Activated T-cell treated with anti-CD3 and anti-CD28 coated beads, Interleukin-2, amount 50 U/mL, for 4 hours (primary cell): ENCODE results near the gene EHD1. TPM values are rescaled to one million over a fixed set of nuclear protein-coding genes. Genes with fewer than 3 reads are reported as not detected.

Experiments used
- ATAC-seq, 2 donors: fragments of 200-7000 bp; cut with Tn5 transposase; one replicate each; pipeline ENCODE4 v1.10.0; 2021
- DNase-seq: peaks from one replicate; pipeline ENCODE4 v3.0.0-alpha.2; 2020
- H3K27me3 Mint-ChIP-seq: one replicate; pipeline ENCODE4 v1.8.0; 2021; ENCODE audit warnings: low read depth, mixed read lengths
- H3K36me3 Mint-ChIP-seq: one replicate; pipeline ENCODE4 v1.8.0; 2022; ENCODE audit warnings: mixed read lengths; ENCODE audit not compliant: insufficient read depth
- H3K4me1 Mint-ChIP-seq: one replicate; pipeline ENCODE4 v1.8.0; 2021; ENCODE audit warnings: low read depth, mixed read lengths
- H3K4me3 Mint-ChIP-seq: one replicate; pipeline ENCODE4 v1.8.0; 2021; ENCODE audit warnings: mild to moderate bottlenecking, moderate library complexity, mixed read lengths
- H3K9me3 Mint-ChIP-seq: one replicate; pipeline ENCODE4 v1.8.0; 2021; ENCODE audit warnings: mixed read lengths
- total RNA-seq, 3 donors: library from RNA; stranded (reverse); gene quantifications; one replicate each; pipeline ENCODE4 v1.2.1, GENCODE V29; 2021

Gene EHD1
- total RNA-seq, 3 donors from 2014 or later = 86.3 to 121 (median 108) TPM

DNA sequence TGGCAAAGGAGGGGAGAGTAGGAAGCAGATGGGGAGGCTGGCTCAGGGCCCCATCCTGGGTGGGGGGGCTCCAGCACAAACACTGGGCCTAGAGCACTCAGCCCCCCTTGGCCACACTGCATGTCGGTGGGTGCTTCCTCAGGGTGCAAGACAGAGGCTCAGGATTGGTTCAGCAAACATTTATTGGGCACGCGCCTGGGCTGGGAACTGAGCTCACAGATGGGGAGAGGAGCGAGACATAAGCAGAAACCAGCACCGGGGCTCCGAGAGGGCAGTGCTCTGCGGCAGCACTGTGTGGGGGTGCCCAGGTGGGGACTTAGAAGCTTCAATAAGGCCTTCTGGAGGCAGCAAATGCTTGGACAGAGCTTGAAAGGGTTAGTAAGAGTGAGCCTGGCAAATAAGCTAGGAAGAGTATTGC is 12.1 kb upstream of the EHD1 start:
- no peaks in the 10 kb centered on the region for H3K9me3 Mint-ChIP-seq
- H3K4me3 Mint-ChIP-seq = no peak overlapping the region
- no peaks in the 10 kb centered on the region for H3K36me3 Mint-ChIP-seq
- H3K4me1 Mint-ChIP-seq = peaks cover 18% of the 10 kb centered on the region
- H3K27me3 Mint-ChIP-seq = no peaks in the 10 kb centered on the region
- DNase-seq (no peak), ATAC-seq (no peak)

DNA sequence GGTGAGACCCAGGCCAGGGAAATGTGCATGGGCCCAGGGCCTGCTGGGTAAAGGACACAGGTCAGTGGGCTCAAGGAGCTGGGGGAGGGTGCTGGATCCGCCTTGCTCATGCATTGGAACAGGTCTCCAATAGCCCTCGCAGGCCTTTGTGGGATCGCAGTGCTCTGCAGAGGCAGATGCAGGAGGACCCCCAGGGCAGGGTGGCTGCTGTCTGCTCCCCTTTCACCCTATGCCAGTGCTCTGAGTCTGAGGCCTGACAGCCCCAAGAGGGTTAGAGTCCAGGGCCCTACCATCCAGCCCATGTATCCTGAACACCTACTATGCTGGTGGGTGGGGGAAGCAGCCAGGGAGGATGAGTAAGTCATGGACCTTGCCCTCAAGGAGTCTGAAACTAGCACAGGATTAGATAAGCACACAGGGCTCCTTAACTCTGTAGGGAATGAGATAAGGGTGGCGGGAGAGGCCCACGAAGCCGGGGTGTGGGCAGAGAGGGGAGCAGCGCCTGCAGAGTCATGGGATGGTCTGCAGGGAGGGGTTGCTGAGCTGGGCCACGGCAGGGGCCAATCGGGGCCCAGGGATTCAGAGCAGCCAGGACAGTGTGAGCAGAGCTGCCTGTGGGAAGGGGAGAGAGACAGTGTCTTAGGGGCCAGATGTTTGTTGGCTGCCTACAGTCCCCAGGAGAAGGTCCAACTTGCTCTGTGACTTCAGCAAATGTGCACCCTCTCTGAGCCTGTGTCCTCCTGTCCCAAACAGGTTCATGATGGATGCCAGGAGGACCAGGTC is 10.5 kb upstream of the EHD1 start:
- ATAC-seq = no peak
- no peaks in the 10 kb centered on the region for H3K27me3 Mint-ChIP-seq
- no peak for DNase-seq
- H3K36me3 Mint-ChIP-seq = no peaks in the 10 kb centered on the region
- H3K4me3 Mint-ChIP-seq = no peak overlapping the region
- no peaks in the 10 kb centered on the region for H3K9me3 Mint-ChIP-seq
- peaks cover 28% of the 10 kb centered on the region for H3K4me1 Mint-ChIP-seq

DNA sequence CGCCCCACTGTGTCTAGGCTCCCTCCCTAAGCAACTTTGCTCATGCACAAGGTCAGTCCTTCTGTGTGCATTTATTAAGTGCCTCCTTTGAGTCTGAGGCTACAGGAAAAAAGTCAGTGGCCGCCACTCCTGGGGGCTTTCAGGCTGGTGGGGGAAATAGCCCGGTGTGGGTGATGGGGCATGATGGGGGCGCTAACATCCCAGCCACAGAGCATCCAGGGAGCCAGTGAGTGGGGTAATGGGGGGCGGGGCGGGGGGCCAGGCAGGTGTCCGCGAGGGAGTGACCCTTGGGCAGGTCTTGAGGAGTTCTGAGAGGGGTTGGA is 9.9 kb upstream of the EHD1 start:
- ATAC-seq = no peak

DNA sequence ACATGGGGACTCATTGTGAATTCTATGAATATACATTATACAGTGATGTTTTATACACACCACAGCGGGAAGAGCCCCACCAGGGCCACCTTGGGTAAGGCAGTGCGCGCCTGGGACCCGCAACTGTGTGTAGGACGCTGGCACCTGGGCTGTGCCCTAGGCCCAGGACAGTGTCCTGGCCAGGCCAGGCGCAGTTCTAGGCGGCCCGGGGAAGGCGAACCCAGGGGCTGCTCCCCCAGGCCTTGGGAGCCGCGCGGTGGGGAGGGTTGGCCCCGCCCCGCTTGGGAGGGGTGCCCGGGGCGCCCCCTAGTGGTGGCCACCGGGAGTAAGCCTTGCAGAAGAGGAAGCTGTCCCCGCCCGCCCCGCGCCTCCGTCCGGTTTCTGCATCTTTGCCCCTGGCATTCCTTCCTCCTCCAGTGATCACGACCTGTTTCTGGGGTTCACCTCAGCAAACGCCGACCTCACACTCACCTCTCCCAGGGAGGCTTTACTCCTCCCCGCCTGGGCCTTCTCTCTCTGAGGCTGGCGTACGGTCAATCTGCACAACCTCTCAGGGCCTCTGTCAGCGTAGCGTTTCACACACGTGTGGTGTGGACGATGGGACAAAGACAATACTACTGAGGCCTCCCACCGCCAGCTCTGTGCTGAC is 9.5 kb upstream of the EHD1 start:
- no peaks in the 10 kb centered on the region for H3K36me3 Mint-ChIP-seq
- H3K9me3 Mint-ChIP-seq = no peaks in the 10 kb centered on the region
- peak overlapping the region; percentile 64 for H3K4me3 Mint-ChIP-seq
- H3K4me1 Mint-ChIP-seq = peaks cover 28% of the 10 kb centered on the region
- DNase-seq (peak; percentile 86), ATAC-seq (peak; percentile 89)
- H3K27me3 Mint-ChIP-seq = no peaks in the 10 kb centered on the region

More for the DNA sequence above, 9.9 kb upstream of the EHD1 start:
- no peaks in the 10 kb centered on the region for H3K9me3 Mint-ChIP-seq
- H3K36me3 Mint-ChIP-seq = no peaks in the 10 kb centered on the region
- no peaks in the 10 kb centered on the region for H3K27me3 Mint-ChIP-seq
- peaks cover 28% of the 10 kb centered on the region for H3K4me1 Mint-ChIP-seq
- no peak for DNase-seq
- peak overlapping the region; percentile 64 for H3K4me3 Mint-ChIP-seq

DNA sequence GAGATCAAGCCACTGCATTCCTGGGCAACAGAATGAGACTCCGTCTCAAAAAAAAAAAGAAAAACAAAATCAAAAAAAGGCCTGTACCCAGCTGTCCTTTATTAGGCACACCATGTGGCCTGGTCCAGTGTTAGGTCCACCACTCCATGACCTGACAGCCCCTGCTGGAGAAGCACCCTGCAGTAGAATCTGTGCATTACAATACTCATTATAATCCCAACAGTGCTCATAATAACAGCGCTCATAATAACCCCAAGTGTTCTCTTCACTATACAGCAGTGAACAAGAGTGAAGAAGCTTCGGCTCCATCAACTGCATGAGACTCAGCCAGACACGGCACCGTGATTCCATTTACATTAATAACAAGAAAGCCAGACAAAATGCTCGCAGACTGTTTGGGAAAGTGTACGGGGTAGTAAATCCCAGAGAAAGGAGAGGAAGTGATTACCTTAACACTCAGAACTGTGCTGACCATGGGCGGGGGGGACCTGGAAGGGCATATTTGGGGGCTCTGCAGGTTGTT is 8.9 kb upstream of the EHD1 start:
- H3K9me3 Mint-ChIP-seq = no peaks in the 10 kb centered on the region
- no peak for DNase-seq
- ATAC-seq = no peak
- H3K4me1 Mint-ChIP-seq = peaks cover 28% of the 10 kb centered on the region
- H3K36me3 Mint-ChIP-seq = no peaks in the 10 kb centered on the region
- H3K4me3 Mint-ChIP-seq = no peak overlapping the region
- H3K27me3 Mint-ChIP-seq = no peaks in the 10 kb centered on the region

DNA sequence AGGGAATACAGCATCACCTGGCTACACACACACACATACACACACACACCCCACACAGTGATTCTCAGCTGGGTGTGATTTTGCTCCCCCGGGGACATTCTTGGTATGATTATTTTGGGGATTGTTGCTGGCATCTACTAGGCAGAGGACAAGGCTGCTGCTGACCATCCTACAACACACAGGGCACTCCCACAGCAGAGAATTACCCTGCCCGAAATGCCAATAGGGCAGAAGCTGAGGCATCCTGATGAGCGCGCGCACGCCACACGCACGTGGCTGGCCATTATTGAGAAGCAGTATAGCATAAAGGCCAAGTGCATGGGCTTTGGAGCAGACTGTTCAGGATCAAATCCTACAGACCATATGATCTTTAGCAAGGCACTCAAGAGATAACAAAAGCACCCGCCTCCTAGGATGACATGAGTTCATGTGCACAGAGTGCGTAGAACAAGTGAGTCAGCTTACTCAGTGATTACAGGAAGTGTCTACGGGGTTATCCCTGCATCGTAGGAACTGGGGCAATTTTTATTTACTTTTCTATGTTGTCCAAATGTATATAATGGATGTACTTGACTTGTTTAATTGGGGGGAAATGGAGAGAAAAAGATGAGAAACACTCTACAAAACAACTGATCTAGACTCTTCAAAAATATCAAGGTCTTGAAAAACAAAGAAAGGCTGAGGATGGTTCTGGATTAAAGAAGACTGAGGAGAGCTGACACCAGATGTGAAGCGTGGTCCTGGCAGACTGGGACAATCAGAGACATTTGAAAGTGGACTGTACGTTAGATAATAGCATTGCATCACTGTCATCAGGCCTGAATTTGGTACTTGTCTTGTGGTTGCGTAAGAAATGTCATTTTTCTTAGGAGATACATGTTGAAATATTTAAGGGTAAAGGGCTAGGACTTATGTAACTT is 7.2 kb upstream of the EHD1 start:
- ATAC-seq (peak; percentile 78 to 82), DNase-seq (no peak)
- Mint-ChIP-seq H3K4me1 (peaks cover 36% of the 10 kb centered on the region), H3K36me3 (no peaks in the 10 kb centered on the region), H3K9me3 (no peaks in the 10 kb centered on the region), H3K27me3 (no peaks in the 10 kb centered on the region), H3K4me3 (peak overlapping the region; percentile 14)

DNA sequence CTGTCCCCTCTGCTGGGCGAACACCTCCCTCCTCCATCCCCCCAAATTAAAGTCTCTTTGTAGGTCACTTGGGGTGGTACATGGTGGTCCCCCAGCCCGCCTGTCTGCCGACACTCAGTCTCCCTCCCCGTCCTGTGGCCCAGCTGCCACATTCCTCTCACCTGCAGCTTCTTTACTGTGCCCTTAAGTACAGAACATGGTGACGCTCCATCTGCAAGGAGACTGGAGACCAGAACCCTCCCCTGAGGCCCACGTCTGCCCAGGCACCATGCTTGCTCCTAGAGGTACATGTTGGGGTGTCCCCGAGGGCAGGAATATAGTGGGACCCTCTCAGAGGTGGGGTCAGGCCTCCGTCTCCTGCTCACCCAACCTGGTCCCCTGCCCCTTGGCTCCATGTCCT is 5.6 kb upstream of the EHD1 start:
- Mint-ChIP-seq H3K9me3 (no peaks in the 10 kb centered on the region), H3K4me1 (peaks cover 52% of the 10 kb centered on the region), H3K36me3 (no peaks in the 10 kb centered on the region), H3K27me3 (no peaks in the 10 kb centered on the region), H3K4me3 (no peak overlapping the region)
- ATAC-seq (no peak), DNase-seq (no peak)

DNA sequence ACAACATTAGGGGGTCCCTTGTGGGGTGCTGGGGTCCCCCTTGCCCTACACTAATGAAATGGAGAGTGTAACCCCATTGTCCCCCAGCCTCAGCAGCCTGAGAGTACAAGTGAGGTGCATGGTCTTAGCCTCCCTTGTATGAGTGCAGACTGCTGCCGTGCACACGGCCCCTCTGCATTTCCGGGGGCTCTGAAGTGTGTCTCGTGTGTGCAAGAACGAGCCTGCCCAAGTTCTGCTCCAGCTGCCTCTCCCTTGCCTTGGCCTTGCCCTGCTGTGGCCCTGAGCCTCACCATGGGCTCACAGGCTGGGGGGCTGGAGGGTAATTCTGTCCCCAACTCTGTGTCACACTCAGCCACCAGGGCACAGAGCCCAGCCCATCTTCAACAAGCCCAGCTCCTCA is 5.2 kb upstream of the EHD1 start:
- DNase-seq = no peak
- ATAC-seq = no peak
- no peaks in the 10 kb centered on the region for H3K36me3 Mint-ChIP-seq
- no peak overlapping the region for H3K4me3 Mint-ChIP-seq
- no peaks in the 10 kb centered on the region for H3K27me3 Mint-ChIP-seq
- peaks cover 55% of the 10 kb centered on the region for H3K4me1 Mint-ChIP-seq
- no peaks in the 10 kb centered on the region for H3K9me3 Mint-ChIP-seq

DNA sequence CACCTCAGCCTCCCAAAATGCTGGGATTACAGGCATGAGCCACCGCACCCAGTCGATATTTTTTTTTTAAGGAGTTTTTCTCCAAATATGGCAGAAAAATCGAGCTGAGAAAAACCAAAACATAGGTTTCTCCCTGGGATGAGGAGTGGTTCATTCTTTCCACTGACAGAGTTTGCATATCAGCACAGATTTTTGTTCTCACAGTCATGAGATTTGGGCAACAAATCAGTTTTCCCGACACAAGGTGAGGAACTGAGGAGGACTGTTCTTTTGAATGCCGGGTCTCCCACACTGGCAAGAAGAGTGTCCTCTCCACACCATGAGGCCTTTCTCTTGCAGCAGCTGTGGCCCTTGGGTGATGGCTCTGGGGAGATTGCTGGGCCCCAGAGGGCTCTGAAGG is 3.8 kb upstream of the EHD1 start:
- no peaks in the 10 kb centered on the region for H3K9me3 Mint-ChIP-seq
- ATAC-seq = no peak
- H3K4me3 Mint-ChIP-seq = no peak overlapping the region
- H3K4me1 Mint-ChIP-seq = peaks cover 47% of the 10 kb centered on the region
- DNase-seq = no peak
- H3K27me3 Mint-ChIP-seq = no peaks in the 10 kb centered on the region
- no peaks in the 10 kb centered on the region for H3K36me3 Mint-ChIP-seq

DNA sequence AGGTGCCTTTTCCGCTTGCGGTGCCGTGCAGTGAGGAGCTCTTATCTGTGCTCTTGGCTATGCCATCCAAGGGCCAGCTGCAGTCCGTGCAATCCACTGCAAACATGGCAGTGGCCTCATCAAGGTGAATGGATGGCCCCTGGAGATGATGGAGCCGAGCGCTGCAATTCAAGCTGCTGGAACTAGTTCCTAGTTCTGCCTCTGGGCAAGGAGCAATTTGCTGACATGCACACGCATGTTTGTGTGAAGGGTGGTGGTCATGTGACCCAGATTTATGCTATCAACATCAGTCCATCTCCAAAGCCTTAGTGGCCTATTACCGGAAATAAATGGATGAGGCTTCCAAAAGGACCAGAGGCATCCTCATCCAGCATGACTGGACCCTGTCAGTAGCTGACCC is 3.1 kb upstream of the EHD1 start:
- ATAC-seq (no peak), DNase-seq (no peak)
- peaks cover 53% of the 10 kb centered on the region for H3K4me1 Mint-ChIP-seq
- H3K4me3 Mint-ChIP-seq = no peak overlapping the region
- H3K9me3 Mint-ChIP-seq = no peaks in the 10 kb centered on the region
- H3K36me3 Mint-ChIP-seq = peaks cover 6% of the 10 kb centered on the region
- no peaks in the 10 kb centered on the region for H3K27me3 Mint-ChIP-seq

DNA sequence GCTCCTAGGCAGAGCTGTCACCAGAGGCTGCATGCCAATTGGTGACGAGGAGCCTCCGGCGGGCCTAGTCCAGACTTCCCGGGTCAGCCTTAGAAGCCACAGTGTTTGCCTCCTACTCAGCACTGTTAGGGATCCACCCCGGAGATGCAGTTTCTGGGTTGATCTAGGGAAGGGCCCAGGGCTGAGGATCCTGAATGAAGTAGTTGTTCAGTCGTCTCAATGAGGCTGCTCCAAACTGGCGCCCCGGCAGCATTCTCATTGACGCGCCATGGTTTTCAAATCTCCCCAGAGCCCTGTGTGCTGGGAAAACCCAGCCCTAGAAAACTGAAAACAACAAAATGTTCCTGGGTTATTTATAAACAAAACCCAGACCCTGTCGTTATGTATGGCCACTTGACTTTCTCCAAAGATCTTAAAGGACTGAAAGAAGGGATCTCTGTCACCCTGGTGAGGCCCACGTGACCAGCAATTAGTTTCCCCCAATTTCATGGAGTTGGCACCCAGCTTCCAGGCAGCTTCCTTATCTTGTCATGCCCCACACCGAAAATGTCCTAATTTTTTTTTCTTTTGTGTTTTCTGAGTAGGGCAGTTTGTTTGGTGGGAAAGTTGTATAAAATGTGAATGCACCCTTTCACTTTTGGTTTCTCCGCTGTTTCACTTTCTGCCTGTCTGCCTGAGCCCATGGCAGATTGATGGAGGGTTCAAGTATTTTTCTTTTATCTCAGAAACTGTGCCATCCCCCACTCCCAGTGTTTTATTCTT is 2.0 kb upstream of the EHD1 start:
- Mint-ChIP-seq H3K9me3 (no peaks in the 10 kb centered on the region), H3K4me3 (peak overlapping the region; percentile 91), H3K36me3 (peaks cover 8% of the 10 kb centered on the region), H3K27me3 (no peaks in the 10 kb centered on the region), H3K4me1 (peaks cover 56% of the 10 kb centered on the region)
- ATAC-seq (no peak), DNase-seq (no peak)

DNA sequence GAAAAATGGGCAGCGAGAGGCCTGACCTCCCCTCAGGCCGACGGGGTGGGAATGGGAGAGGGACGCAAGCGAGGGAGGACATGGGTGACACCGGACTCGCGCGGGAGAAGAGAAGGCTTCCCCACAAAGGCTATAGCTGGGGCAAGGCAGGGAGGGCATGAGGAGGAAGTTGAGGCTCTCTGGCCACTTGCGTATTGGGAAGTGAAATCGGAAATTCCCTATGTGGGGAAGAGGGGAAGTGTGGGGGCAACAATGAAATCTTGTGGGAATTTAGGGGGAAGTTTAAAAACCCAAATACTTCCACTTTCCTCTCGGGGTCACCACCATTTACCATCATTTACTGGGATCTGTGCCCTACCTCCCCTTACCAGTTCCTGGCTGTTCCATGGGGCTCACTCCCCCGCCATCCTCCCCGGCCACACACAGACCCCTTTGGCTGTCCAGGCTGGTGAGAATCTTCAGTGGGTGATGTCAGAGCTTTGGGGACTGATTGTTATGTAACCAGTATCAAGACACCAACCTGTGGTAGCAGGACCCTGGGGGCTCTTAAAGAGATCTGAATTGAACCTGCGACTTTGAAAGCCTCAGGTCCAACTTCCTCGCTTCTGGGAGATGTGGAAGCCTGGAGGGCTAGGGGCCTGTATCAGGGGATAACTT is 951 bp upstream of the EHD1 start:
- Mint-ChIP-seq H3K4me3 (peak overlapping the region; percentile 91), H3K36me3 (peaks cover 11% of the 10 kb centered on the region), H3K27me3 (no peaks in the 10 kb centered on the region), H3K9me3 (no peaks in the 10 kb centered on the region), H3K4me1 (peaks cover 57% of the 10 kb centered on the region)
- no peak for ATAC-seq
- no peak for DNase-seq

DNA sequence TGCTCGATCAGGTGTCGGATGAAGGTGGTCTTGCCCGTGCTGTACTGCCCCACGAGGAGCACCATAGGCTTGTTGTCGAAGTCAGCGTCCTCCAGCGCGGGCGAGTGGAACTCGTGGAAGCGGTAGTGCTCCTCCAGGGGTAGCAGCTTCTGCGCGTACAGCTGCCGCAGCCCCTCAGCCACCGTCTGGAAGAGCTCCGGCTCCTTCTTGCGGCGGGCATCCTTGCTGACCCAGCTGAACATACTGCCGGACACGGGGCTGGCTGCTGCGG is 263 bp downstream of the EHD1 start:
- peak overlapping the region; percentile 91 for H3K4me3 Mint-ChIP-seq
- DNase-seq = no peak
- H3K36me3 Mint-ChIP-seq = peaks cover 17% of the 10 kb centered on the region
- no peaks in the 10 kb centered on the region for H3K27me3 Mint-ChIP-seq
- peaks cover 64% of the 10 kb centered on the region for H3K4me1 Mint-ChIP-seq
- ATAC-seq = peak; percentile 16 to 20
- no peaks in the 10 kb centered on the region for H3K9me3 Mint-ChIP-seq
